SK-N-SH (cell line): ENCODE results near the gene SRSF10. TPM values are rescaled to one million over a fixed set of nuclear protein-coding genes. Genes with fewer than 3 reads are reported as not detected.

ENCODE experiments used
- polyA plus RNA-seq, 3 experiments: library from polyadenylated mRNA; depleted of rRNA; stranded (reverse); fragments of >200 nt; gene quantifications; 2 replicates each; pipeline ENCODE4 v1.2.3, GENCODE V29; 2012
- small RNA-seq, 7 experiments: library from RNA; depleted of rRNA; stranded (forward); fragments of <200 nt; gene quantifications; one replicate each; pipeline ENCODE3, GENCODE V24; 2012

Gene SRSF10
- polyA plus RNA-seq, 1 of the 3 experiments (the other 2 are of a cell fraction) = 79.8 TPM

Small RNA genes within 50 kb of the gene (small RNA-seq; reads per million reads assigned to genes)
- gene MIR378F = 0 reads per million in 7 experiments

Other genes starting within 250 kb of the SRSF10 start
- 14.5 and 17.7 TPM in 2 replicates for gene ELOA, start 236.9 kb downstream of the SRSF10 start, polyA plus RNA-seq (2012; rRNA removed)
- 36.3 and 41.8 TPM in 2 replicates for gene PITHD1, start 201.9 kb downstream of the SRSF10 start, polyA plus RNA-seq (2012; rRNA removed)
- gene LYPLA2, start 189.2 kb downstream of the SRSF10 start, polyA plus RNA-seq (2012; rRNA removed) = 109 and 135 TPM in 2 replicates
- gene GALE, start 179.6 kb downstream of the SRSF10 start, polyA plus RNA-seq (2012; rRNA removed) = 71.7 and 76.0 TPM in 2 replicates
- 28.2 and 36.5 TPM in 2 replicates for gene HMGCL, start 154.9 kb downstream of the SRSF10 start, polyA plus RNA-seq (2012; rRNA removed)
- gene FUCA1, start 112.0 kb downstream of the SRSF10 start, polyA plus RNA-seq (2012; rRNA removed) = 31.9 and 35.2 TPM in 2 replicates
- gene CNR2, start 67.0 kb downstream of the SRSF10 start, polyA plus RNA-seq (2012; rRNA removed) = not detected in 2 replicates
- 43.8 and 55.2 TPM in 2 replicates for gene PNRC2, start 20.5 kb downstream of the SRSF10 start, polyA plus RNA-seq (2012; rRNA removed)
- gene MYOM3, start 131.8 kb upstream of the SRSF10 start, polyA plus RNA-seq (2012; rRNA removed) = 0.02 and 0.05 TPM in 2 replicates
- 0.03 and 0.05 TPM in 2 replicates for gene IL22RA1, start 162.8 kb upstream of the SRSF10 start, polyA plus RNA-seq (2012; rRNA removed)
- gene IFNLR1, start 207.0 kb upstream of the SRSF10 start, polyA plus RNA-seq (2012; rRNA removed) = 0.29 and 0.30 TPM in 2 replicates